ENCODE measurements around the gene TTLL11.

DNA sequence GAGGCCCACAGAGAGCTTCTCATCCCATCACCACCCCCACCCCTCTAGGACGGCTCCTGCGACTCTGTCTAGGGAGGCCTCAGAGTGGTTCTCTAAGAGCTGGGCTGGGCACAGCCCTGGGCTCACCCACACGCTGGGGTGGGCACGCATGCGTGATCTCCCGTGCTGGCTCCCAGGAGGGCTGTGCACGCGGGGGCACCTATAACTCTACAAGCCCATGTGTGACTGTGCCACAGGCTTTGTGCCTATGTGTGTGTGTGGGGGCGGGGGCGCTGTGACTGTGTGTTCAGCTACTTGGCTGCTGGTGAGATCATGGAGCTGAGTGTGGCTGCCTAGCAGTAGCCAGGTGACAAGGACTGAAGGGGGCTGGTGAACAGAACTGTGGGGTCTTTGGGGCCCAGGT, 34.3 kb upstream of the TTLL11 start:
- TF ChIP-seq, protein P1, sequence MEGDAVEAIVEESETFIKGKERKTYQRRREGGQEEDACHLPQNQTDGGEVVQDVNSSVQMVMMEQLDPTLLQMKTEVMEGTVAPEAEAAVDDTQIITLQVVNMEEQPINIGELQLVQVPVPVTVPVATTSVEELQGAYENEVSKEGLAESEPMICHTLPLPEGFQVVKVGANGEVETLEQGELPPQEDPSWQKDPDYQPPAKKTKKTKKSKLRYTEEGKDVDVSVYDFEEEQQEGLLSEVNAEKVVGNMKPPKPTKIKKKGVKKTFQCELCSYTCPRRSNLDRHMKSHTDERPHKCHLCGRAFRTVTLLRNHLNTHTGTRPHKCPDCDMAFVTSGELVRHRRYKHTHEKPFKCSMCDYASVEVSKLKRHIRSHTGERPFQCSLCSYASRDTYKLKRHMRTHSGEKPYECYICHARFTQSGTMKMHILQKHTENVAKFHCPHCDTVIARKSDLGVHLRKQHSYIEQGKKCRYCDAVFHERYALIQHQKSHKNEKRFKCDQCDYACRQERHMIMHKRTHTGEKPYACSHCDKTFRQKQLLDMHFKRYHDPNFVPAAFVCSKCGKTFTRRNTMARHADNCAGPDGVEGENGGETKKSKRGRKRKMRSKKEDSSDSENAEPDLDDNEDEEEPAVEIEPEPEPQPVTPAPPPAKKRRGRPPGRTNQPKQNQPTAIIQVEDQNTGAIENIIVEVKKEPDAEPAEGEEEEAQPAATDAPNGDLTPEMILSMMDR (conservative IDR thresholded peaks at IDR 0.05; ENCODE audit: low read length): no peak
- TF ChIP-seq EZH2phosphoT487 (IDR thresholded peaks at IDR 0.05; ENCODE audit: borderline replicate concordance, low read depth, low read length): no peak
